Stomach (tissue), 9 donors: ENCODE results near the gene WDR3. TPM values are rescaled to one million over a fixed set of nuclear protein-coding genes. Genes with fewer than 3 reads are reported as not detected.
"Not testable (repeated sequence)": the region's sequence is repeated elsewhere in the genome, so short reads cannot be mapped to it uniquely, and the experiment has no call there.

Source experiments
- DNase-seq, 2 donors: peaks; one replicate each; pipeline versions ENCODE4 v3.0.0 to v3.0.0-alpha.2; 2013 to 2019
- H3K27ac ChIP-seq, 5 donors: fragments of 200-600 bp in 4 of 5; sonication (generic) in 4 of 5; one replicate each; pipeline ENCODE4 v1.5.1; 2013 to 2019; ENCODE audit warnings: mild to moderate bottlenecking in 1 of 5, moderate library complexity in 1 of 5
- H3K27me3 ChIP-seq, 3 donors: fragments of 200-600 bp; sonication (generic); one replicate each; pipeline ENCODE4 v1.5.1; 2017 to 2019; ENCODE audit warnings: mixed run types in 1 of 3
- H3K36me3 ChIP-seq, 4 donors: fragments of 200-600 bp; sonication (generic); 1 replicate in 3 of 4; 2 replicates in 1 of 4; pipeline ENCODE4 v1.5.1; 2016 to 2019
- H3K4me1 ChIP-seq, 4 donors: fragments of 200-600 bp; sonication (generic); one replicate each; pipeline ENCODE4 v1.5.1; 2016 to 2019
- H3K4me3 ChIP-seq, 4 donors: fragments of 200-600 bp; sonication (generic) in 3 of 4; one replicate each; pipeline ENCODE4 v1.5.1; 2016 to 2019; ENCODE audit warnings: mild to moderate bottlenecking in 1 of 4
- H3K9me3 ChIP-seq, 4 donors: fragments of 200-600 bp; sonication (generic); one replicate each; pipeline ENCODE4 v1.5.1; 2016 to 2019
- CTCF ChIP-seq, 7 experiments: fragments of 450-650 bp in 4 of 7; fragments of 200-600 bp in 3 of 7; sonication (generic) in 3 of 7; IDR thresholded peaks; one replicate each; pipeline ENCODE4 v1.5.1; 2016 to 2019; ENCODE audit warnings: antibody characterized with exemption in 7 of 7, control low read depth in 2 of 7, mild to moderate bottlenecking in 1 of 7
- EP300 ChIP-seq: sonication (generic); formaldehyde crosslinking; IDR thresholded peaks from one replicate; pipeline ENCODE4 v1.6.1; 2017; ENCODE audit warnings: antibody characterized with exemption
- POLR2A ChIP-seq, 4 donors: fragments of 450-650 bp; IDR thresholded peaks; one replicate each; pipeline ENCODE4 v1.6.1; 2016; ENCODE audit warnings: antibody characterized with exemption in 4 of 4, control low read depth in 2 of 4, mild to moderate bottlenecking in 1 of 4, moderate library complexity in 1 of 4
- POLR2AphosphoS5 ChIP-seq, 3 donors: sonication (generic); formaldehyde crosslinking; IDR thresholded peaks; one replicate each; pipeline ENCODE4 v1.6.1; 2016; ENCODE audit warnings: antibody characterized with exemption in 3 of 3
- WGBS, 5 donors: extraction: QIAGEN DNeasy Blood & Tissue Kit in 3 of 5; methylation state at CpG; one replicate each; pipeline versions ENCODE4 v1.1.5 to v1.1.7; 2013 to 2018; 5-methylcytosine and 5-hydroxymethylcytosine counted together
- intact Hi-C: fragments of 100-400 bp; cut with DNase I; formaldehyde crosslinking; loops from one replicate; pipeline ENCODE4 v1.15.1; 2023; ENCODE audit warnings: low total_unique reads
- polyA plus RNA-seq, 3 donors: library from polyadenylated mRNA; stranded (reverse); fragments of 200-250 nt; gene quantifications; one replicate each; pipeline ENCODE4 v1.2.3, GENCODE V29; 2013
- total RNA-seq, 5 donors: library from RNA; depleted of rRNA; stranded (reverse); fragments of >200 nt; gene quantifications; one replicate each; pipeline versions ENCODE4 v1.1.0 to v1.2.3, GENCODE V29; 2014 to 2016
- donor health status: healthy with polysubstance abuse.
- donor health status: Bipolar disorder and iron deficiency.
- donor health status: healthy.

WDR3 gene
- total and polyA plus RNA-seq, 8 donors = 1.4 to 16.9 (median 4.0) TPM; not detected in 1

GRCh38 chr1:117905019-117905418 is 24.5 kb upstream of the WDR3 start:
- Histone ChIP-seq H3K4me3 (no peak overlapping the region), H3K27me3 (no peaks in the 10 kb centered on the region), H3K4me1 (no peaks in the 10 kb centered on the region), H3K27ac (no peak overlapping the region), H3K9me3 (no peaks in the 10 kb centered on the region), H3K36me3 (peaks cover 12 to 100% (median 93%) of the 10 kb centered on the region in 4 donors)
- 85 to 97% (median 92%) methylated on average over 2 of the region's 2 CpGs for WGBS, 5 donors
- no peak for TF ChIP-seq EP300
- no peak for TF ChIP-seq POLR2A (IDR thresholded peaks at IDR 0.05)
- no peak for TF ChIP-seq POLR2AphosphoS5 (IDR thresholded peaks at IDR 0.05)
- no peak for TF ChIP-seq CTCF (IDR thresholded peaks at IDR 0.05)
- intact Hi-C loops = no loop called here
- DNase-seq = no peak

GRCh38 chr1:117911051-117911450 is 18.5 kb upstream of the WDR3 start:
- no peaks in the 10 kb centered on the region for H3K27me3 ChIP-seq
- intact Hi-C loops = no loop called here
- H3K4me1 ChIP-seq = no peaks in the 10 kb centered on the region
- H3K36me3 ChIP-seq = peaks cover 26 to 100% (median 97%) of the 10 kb centered on the region in 4 donors
- no peak for DNase-seq
- H3K9me3 ChIP-seq = no peaks in the 10 kb centered on the region
- no peak overlapping the region for H3K27ac ChIP-seq
- no peak for TF ChIP-seq CTCF (IDR thresholded peaks at IDR 0.05)
- H3K4me3 ChIP-seq = no peak overlapping the region

GRCh38 chr1:117919376-117919775 is 10.2 kb upstream of the WDR3 start:
- DNase-seq = no peak
- no peak overlapping the region for H3K4me3 ChIP-seq
- intact Hi-C loops = no loop called here
- H3K4me1 ChIP-seq = no peaks in the 10 kb centered on the region
- H3K36me3 ChIP-seq = peaks cover 12 to 68% (median 61%) of the 10 kb centered on the region in 4 donors
- H3K27ac ChIP-seq = no peak overlapping the region
- no peaks in the 10 kb centered on the region for H3K9me3 ChIP-seq
- H3K27me3 ChIP-seq = no peaks in the 10 kb centered on the region
- no peak for TF ChIP-seq CTCF (IDR thresholded peaks at IDR 0.05)

- no peaks in the 10 kb centered on the region for H3K9me3 ChIP-seq
- TF ChIP-seq POLR2A (IDR thresholded peaks at IDR 0.05) = no peak
- no peak for TF ChIP-seq EP300
- TF ChIP-seq POLR2AphosphoS5 (IDR thresholded peaks at IDR 0.05) = no peak
- no peak for TF ChIP-seq CTCF (IDR thresholded peaks at IDR 0.05)
- H3K36me3 ChIP-seq = peaks cover 4 to 42% (median 34%) of the 10 kb centered on the region in 4 donors
- H3K4me3 ChIP-seq = no peak overlapping the region
- no peaks in the 10 kb centered on the region for H3K27me3 ChIP-seq
- peaks cover 0 to 6% (median under 1%) of the 10 kb centered on the region in 4 donors for H3K4me1 ChIP-seq
- no peak overlapping the region for H3K27ac ChIP-seq
- intact Hi-C loops = no loop called here
- no peak for DNase-seq
- 89 to 97% (median 95%) methylated on average over 2 of the region's 2 CpGs for WGBS, 5 donors
Observed at GRCh38 chr1:117921991-117922390, 7.5 kb upstream of the WDR3 start.

GRCh38 chr1:117922717-117923116 is 6.8 kb upstream of the WDR3 start:
- intact Hi-C loops, H3K27ac ChIP-seq: not testable (repeated sequence)
- WGBS, 5 donors = 86 to 91% (median 89%) methylated on average over 6 to 7 of the region's 7 CpGs

More at GRCh38 chr1:117922717-117923116, 6.8 kb upstream of the WDR3 start:
- H3K4me1 ChIP-seq = peaks cover 0 to 14% (median 4%) of the 10 kb centered on the region in 4 donors
- H3K36me3 ChIP-seq = peaks cover 3 to 35% (median 27%) of the 10 kb centered on the region in 4 donors
- not testable (repeated sequence) for H3K27me3 ChIP-seq, H3K9me3 ChIP-seq, DNase-seq, H3K4me3 ChIP-seq
